MCF 10A (cell line): ENCODE measurements around the gene IDH2. TPM values are rescaled to one million over a fixed set of nuclear protein-coding genes. Genes with fewer than 3 reads are reported as not detected.

Experiments used
- BruUV-seq: library from RNA; stranded (reverse); fragments of 400-500 nt; replicated peaks from 2 replicates; lab custom pipeline; 2021; lab: Mats Ljungman, UMichigan
- CTCF ChIA-PET: fragments of 300-600 bp; sonication (Branson Sonifier 250); formaldehyde crosslinking; extraction: SDS; loops from one replicate; lab custom pipeline; 2021; ENCODE audit warnings: antibody characterized with exemption, inconsistent platforms; lab: Yijun Ruan, JAX
- POLR2A ChIA-PET: fragments of 300-600, 350-650 bp; sonication (Branson Sonifier 250); formaldehyde crosslinking; extraction: SDS; loops from one replicate; lab custom pipeline; 2020; ENCODE audit warnings: antibody characterized with exemption, inconsistent platforms; lab: Yijun Ruan, JAX
- DNase-seq: peaks from one replicate; pipeline ENCODE4 v3.0.0-alpha.2; 2018; ENCODE audit not compliant: unreplicated experiment
- H3K27ac Mint-ChIP-seq: one replicate; pipeline ENCODE4 v1.8.0; 2022; ENCODE audit warnings: mild to moderate bottlenecking, low read depth, mixed read lengths; ENCODE audit not compliant: unreplicated experiment
- H3K27me3 Mint-ChIP-seq: one replicate; pipeline ENCODE4 v1.8.0; 2022; ENCODE audit warnings: mixed read lengths; ENCODE audit not compliant: insufficient read depth, unreplicated experiment
- H3K36me3 Mint-ChIP-seq: one replicate; pipeline ENCODE4 v1.8.0; 2022; ENCODE audit warnings: mild to moderate bottlenecking, moderate library complexity, mixed read lengths; ENCODE audit not compliant: insufficient read depth, unreplicated experiment
- H3K4me1 Mint-ChIP-seq: one replicate; pipeline ENCODE4 v1.8.0; 2022; ENCODE audit warnings: mixed read lengths; ENCODE audit not compliant: insufficient read depth, unreplicated experiment
- H3K4me3 Mint-ChIP-seq: one replicate; pipeline ENCODE4 v1.8.0; 2022; ENCODE audit warnings: mild to moderate bottlenecking, moderate library complexity, mixed read lengths; ENCODE audit not compliant: unreplicated experiment
- H3K9me3 Mint-ChIP-seq: one replicate; pipeline ENCODE4 v1.8.0; 2022; ENCODE audit warnings: mixed read lengths; ENCODE audit not compliant: unreplicated experiment
- intact Hi-C: fragments of 100-400 bp; cut with micrococcal nuclease; formaldehyde crosslinking; loops from 2 replicates; pipeline ENCODE4 v1.14.1; 2022
- total RNA-seq: library from RNA; stranded (reverse); gene quantifications from 2 replicates; pipeline ENCODE4 v1.2.3, GENCODE V29; 2022
- TF ChIP-seq, protein P1 (sequence below): fragments of 200-600 bp; IDR thresholded peaks from one replicate; pipeline ENCODE4 v1.8.0; 2022; ENCODE audit warnings: antibody characterized with exemption, mild to moderate bottlenecking; ENCODE audit not compliant: unreplicated experiment

Gene IDH2
- total RNA-seq, 1 experiment from 2014 or later, result 10.2 TPM

DNA sequence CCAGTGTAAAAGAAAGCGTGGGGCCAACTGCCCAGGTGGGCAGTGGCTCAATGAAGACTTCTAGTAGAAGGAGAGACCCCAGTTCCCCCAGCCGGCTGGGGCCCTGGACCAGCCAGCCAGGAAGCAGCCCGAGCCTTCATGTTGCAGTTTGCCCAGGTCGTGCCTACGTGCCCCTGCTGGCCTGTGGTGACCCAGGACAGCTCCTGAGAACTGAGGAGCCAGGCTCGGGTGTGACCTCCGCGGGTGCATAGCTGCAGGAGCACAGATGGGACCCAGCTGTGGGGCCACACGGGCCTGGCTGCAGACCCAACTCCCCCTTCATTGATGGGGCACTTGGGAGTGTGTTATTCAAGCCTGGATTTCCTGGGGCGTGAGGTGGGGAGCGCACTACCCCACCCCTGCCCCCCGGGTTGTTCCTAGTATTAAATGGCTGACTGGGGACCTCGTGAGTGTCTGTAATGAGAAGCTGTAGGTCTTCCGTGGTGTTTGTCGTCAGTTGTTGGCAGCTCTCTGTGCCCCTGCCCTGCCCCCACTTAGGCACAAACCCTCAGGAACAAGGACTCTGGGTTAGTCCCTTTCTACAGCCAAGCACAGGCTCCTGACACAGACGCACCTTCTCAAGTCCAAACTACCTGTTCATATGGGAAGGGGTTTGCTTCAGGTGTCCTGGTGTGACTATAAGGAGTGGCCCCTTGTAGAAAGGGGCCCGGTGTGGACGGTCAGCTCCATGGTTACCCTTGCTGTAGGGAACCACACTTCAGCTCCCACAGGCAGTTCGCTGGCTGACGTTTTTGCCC is 39.1 kb downstream of the IDH2 start:
- no peaks in the 10 kb centered on the region for H3K27me3 Mint-ChIP-seq
- no peak for DNase-seq
- peaks cover 25% of the 10 kb centered on the region for H3K4me1 Mint-ChIP-seq
- BruUV-seq, result no TSS peak
- ChIA-PET CTCF (no interaction called here), POLR2A (interaction anchor here (0.8 kb wide), 1 partner anchor 106 kb away, joined by 3 read pairs; no protein-coding TSS in a partner anchor)
- intact Hi-C loops, result loop anchor here (1.0 kb wide), 1 partner anchor 59 kb away; no protein-coding TSS in a partner anchor
- H3K9me3 Mint-ChIP-seq, result no peaks in the 10 kb centered on the region
- TF ChIP-seq, protein P1, sequence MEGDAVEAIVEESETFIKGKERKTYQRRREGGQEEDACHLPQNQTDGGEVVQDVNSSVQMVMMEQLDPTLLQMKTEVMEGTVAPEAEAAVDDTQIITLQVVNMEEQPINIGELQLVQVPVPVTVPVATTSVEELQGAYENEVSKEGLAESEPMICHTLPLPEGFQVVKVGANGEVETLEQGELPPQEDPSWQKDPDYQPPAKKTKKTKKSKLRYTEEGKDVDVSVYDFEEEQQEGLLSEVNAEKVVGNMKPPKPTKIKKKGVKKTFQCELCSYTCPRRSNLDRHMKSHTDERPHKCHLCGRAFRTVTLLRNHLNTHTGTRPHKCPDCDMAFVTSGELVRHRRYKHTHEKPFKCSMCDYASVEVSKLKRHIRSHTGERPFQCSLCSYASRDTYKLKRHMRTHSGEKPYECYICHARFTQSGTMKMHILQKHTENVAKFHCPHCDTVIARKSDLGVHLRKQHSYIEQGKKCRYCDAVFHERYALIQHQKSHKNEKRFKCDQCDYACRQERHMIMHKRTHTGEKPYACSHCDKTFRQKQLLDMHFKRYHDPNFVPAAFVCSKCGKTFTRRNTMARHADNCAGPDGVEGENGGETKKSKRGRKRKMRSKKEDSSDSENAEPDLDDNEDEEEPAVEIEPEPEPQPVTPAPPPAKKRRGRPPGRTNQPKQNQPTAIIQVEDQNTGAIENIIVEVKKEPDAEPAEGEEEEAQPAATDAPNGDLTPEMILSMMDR, result no peak
- peak overlapping the region; percentile 55 for H3K27ac Mint-ChIP-seq
- H3K36me3 Mint-ChIP-seq, result peaks cover 21% of the 10 kb centered on the region
- H3K4me3 Mint-ChIP-seq, result no peak overlapping the region

DNA sequence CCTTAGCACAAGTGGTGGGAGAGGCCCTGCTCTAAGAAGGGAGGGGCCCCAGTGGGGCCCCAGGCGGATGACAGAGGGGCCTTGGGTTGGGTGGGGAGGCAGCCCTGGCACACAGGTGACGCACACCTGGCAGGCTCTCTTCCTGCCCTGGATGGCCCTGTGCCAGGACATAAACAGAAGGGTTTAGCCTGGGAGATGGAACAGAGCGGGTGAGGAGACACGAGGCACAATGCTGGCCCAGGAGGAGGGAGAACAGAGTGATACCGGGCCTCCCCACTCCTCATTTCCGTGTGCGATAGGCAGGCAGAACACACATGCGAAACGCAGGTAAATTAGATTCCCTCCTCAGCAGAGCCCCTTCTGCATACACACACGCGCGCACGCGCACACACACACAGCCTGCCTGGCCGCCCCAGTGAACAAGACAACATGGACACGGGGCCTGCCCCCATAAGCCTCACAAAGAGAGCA is 39.8 kb downstream of the IDH2 start:
- Mint-ChIP-seq H3K9me3 (no peaks in the 10 kb centered on the region), H3K27ac (peak overlapping the region; percentile 55), H3K27me3 (no peaks in the 10 kb centered on the region), H3K4me3 (no peak overlapping the region), H3K4me1 (peaks cover 25% of the 10 kb centered on the region), H3K36me3 (peaks cover 23% of the 10 kb centered on the region)
- POLR2A ChIA-PET, result interaction anchor here (0.7 to 2.1 kb wide), 6 partner anchors 8 to 168 kb away, joined by 3 to 14 read pairs (median 6); partner anchors contain the start of gene AP3S2
- no TSS peak for BruUV-seq
- CTCF ChIA-PET, result interaction anchor here (0.6 to 1.1 kb wide), 5 partner anchors 14 to 188 kb away, joined by 3 to 5 read pairs (median 3); no protein-coding TSS in a partner anchor
- intact Hi-C loops, result loop anchor here (1.0 kb wide), 1 partner anchor 58 kb away; no protein-coding TSS in a partner anchor
- DNase-seq, result peak; percentile 95
- TF ChIP-seq, protein P1, result no peak

DNA sequence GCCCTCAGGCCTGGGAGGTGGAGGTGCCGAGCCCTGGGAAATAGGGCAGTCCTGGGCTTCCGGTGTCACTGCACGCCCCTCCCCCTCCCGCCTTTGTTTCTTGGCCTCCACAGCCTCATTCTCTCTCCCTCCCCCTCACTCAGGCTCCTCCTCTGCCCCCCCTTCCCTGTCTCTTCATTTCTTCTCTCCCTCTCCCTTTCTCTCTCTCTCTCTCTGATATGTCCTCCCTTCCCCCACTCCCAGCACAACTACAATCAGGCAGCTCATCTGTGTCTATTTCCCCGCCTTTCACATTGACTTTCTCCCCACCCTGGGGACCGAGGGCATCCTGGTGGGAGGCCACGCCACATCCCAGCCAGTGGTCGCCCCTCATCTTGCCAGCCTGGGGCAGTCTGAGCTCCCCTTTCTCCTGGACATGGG is 40.2 kb downstream of the IDH2 start:
- no TSS peak for BruUV-seq
- peaks cover 25% of the 10 kb centered on the region for H3K4me1 Mint-ChIP-seq
- TF ChIP-seq, protein P1, result no peak
- H3K36me3 Mint-ChIP-seq, result peaks cover 23% of the 10 kb centered on the region
- H3K4me3 Mint-ChIP-seq, result no peak overlapping the region
- H3K27me3 Mint-ChIP-seq, result no peaks in the 10 kb centered on the region
- intact Hi-C loops, result loop anchor here (1.0 kb wide), 1 partner anchor 58 kb away; no protein-coding TSS in a partner anchor
- H3K9me3 Mint-ChIP-seq, result no peaks in the 10 kb centered on the region
- peak; percentile 88 for DNase-seq
- peak overlapping the region; percentile 55 for H3K27ac Mint-ChIP-seq
- ChIA-PET CTCF (interaction anchor here (0.6 to 1.1 kb wide), 8 partner anchors 14 to 323 kb away, joined by 3 to 5 read pairs (median 3); no protein-coding TSS in a partner anchor), POLR2A (interaction anchor here (0.7 to 2.1 kb wide), 8 partner anchors 9 to 168 kb away, joined by 3 to 14 read pairs (median 6); partner anchors contain the start of gene AP3S2)

DNA sequence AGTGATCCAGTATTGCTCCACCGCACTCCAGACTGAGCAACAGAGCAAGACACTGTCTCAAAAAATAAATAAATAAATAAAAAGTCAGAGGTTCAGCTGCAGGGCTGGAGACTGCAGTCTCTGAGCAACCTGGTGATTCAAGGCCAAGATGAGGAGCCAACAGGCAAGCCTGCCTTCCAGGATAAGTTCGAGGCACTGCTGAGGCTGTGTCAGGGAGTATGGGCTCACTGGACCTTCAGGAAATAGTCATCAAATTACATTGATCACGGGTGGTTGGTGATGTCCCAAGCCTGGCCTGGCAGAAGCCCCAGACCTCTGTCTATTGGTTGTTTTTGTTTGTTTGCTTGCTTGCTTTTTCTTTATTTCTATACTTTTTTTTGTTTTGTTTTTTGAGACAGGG is 41.5 kb downstream of the IDH2 start:
- ChIA-PET POLR2A (interaction anchor here (0.6 to 2.1 kb wide), 3 partner anchors 15 to 1082 kb away, joined by 3 to 14 read pairs (median 8); no protein-coding TSS in a partner anchor), CTCF (interaction anchor here (0.6 to 1.0 kb wide), 5 partner anchors 11 to 95 kb away, joined by 3 to 4 read pairs (median 3); no protein-coding TSS in a partner anchor)
- DNase-seq, result peak; percentile 33
- no TSS peak for BruUV-seq
- Mint-ChIP-seq H3K27ac (no peak overlapping the region), H3K4me1 (peaks cover 25% of the 10 kb centered on the region), H3K9me3 (no peaks in the 10 kb centered on the region), H3K36me3 (peaks cover 17% of the 10 kb centered on the region), H3K27me3 (no peaks in the 10 kb centered on the region), H3K4me3 (no peak overlapping the region)
- intact Hi-C loops, result no loop called here
- TF ChIP-seq, protein P1, result no peak
